Stimulated activated naive CD8-positive, alpha-beta T cell treated with anti-CD3 and anti-CD28 coated beads, Interleukin-15, Interleukin-2, amounts not matched to agents 100 ng/mL and 50 ng/mL, for 24 hours (primary cell): ENCODE results near the gene MX2.

Experiments used
- H3K27ac Mint-ChIP-seq: one replicate; pipeline ENCODE4 v1.8.0; 2021; ENCODE audit warnings: mild to moderate bottlenecking, mixed read lengths
- H3K27me3 Mint-ChIP-seq: one replicate; pipeline ENCODE4 v1.8.0; 2021; ENCODE audit warnings: mixed read lengths
- H3K36me3 Mint-ChIP-seq: one replicate; pipeline ENCODE4 v1.8.0; 2021; ENCODE audit warnings: low read depth, mixed read lengths
- H3K4me1 Mint-ChIP-seq: one replicate; pipeline ENCODE4 v1.8.0; 2021; ENCODE audit warnings: low read depth, mixed read lengths
- H3K4me3 Mint-ChIP-seq: one replicate; pipeline ENCODE4 v1.8.0; 2021; ENCODE audit warnings: mild to moderate bottlenecking, mixed read lengths
- H3K9me3 Mint-ChIP-seq: one replicate; pipeline ENCODE4 v1.8.0; 2021; ENCODE audit warnings: mixed read lengths

The MX2 gene

GRCh38 chr21:41437729-41438128, 75.9 kb downstream of the MX2 start:
- H3K4me1 Mint-ChIP-seq = peaks cover 4% of the 10 kb centered on the region
- no peak overlapping the region for H3K27ac Mint-ChIP-seq
- no peaks in the 10 kb centered on the region for H3K27me3 Mint-ChIP-seq

GRCh38 chr21:41438425-41439113, 76.7 kb downstream of the MX2 start:
- no peaks in the 10 kb centered on the region for H3K9me3 Mint-ChIP-seq
- H3K4me3 Mint-ChIP-seq = no peak overlapping the region
- no peak overlapping the region for H3K27ac Mint-ChIP-seq
- peaks cover 73% of the 10 kb centered on the region for H3K36me3 Mint-ChIP-seq
- H3K27me3 Mint-ChIP-seq = no peaks in the 10 kb centered on the region
- H3K4me1 Mint-ChIP-seq = no peaks in the 10 kb centered on the region

More at GRCh38 chr21:41437729-41438128, 75.9 kb downstream of the MX2 start:
- Mint-ChIP-seq H3K36me3 (peaks cover 74% of the 10 kb centered on the region), H3K9me3 (no peaks in the 10 kb centered on the region), H3K4me3 (no peak overlapping the region)

GRCh38 chr21:41439248-41439647, 77.4 kb downstream of the MX2 start:
- peak overlapping the region; percentile 23 for H3K27ac Mint-ChIP-seq
- peaks cover 72% of the 10 kb centered on the region for H3K36me3 Mint-ChIP-seq
- no peaks in the 10 kb centered on the region for H3K9me3 Mint-ChIP-seq
- no peaks in the 10 kb centered on the region for H3K27me3 Mint-ChIP-seq
- no peak overlapping the region for H3K4me3 Mint-ChIP-seq
- H3K4me1 Mint-ChIP-seq = no peaks in the 10 kb centered on the region

GRCh38 chr21:41441546-41441945, 79.7 kb downstream of the MX2 start:
- Mint-ChIP-seq H3K4me1 (no peaks in the 10 kb centered on the region), H3K9me3 (no peaks in the 10 kb centered on the region), H3K36me3 (peaks cover 63% of the 10 kb centered on the region), H3K27me3 (no peaks in the 10 kb centered on the region), H3K4me3 (no peak overlapping the region), H3K27ac (no peak overlapping the region)

GRCh38 chr21:41442481-41443186, 80.8 kb downstream of the MX2 start:
- Mint-ChIP-seq H3K27ac (no peak overlapping the region), H3K4me3 (no peak overlapping the region), H3K4me1 (no peaks in the 10 kb centered on the region), H3K36me3 (peaks cover 66% of the 10 kb centered on the region), H3K9me3 (no peaks in the 10 kb centered on the region), H3K27me3 (no peaks in the 10 kb centered on the region)

GRCh38 chr21:41443562-41443961, 81.7 kb downstream of the MX2 start:
- Mint-ChIP-seq H3K4me1 (no peaks in the 10 kb centered on the region), H3K9me3 (no peaks in the 10 kb centered on the region), H3K4me3 (no peak overlapping the region), H3K36me3 (peaks cover 66% of the 10 kb centered on the region), H3K27me3 (no peaks in the 10 kb centered on the region), H3K27ac (no peak overlapping the region)

- Mint-ChIP-seq H3K27ac (no peak overlapping the region), H3K27me3 (no peaks in the 10 kb centered on the region), H3K9me3 (no peaks in the 10 kb centered on the region), H3K36me3 (peaks cover 71% of the 10 kb centered on the region), H3K4me3 (no peak overlapping the region), H3K4me1 (no peaks in the 10 kb centered on the region)
Measured at GRCh38 chr21:41444703-41445464, 83.1 kb downstream of the MX2 start.

GRCh38 chr21:41445465-41445862, 83.6 kb downstream of the MX2 start:
- no peaks in the 10 kb centered on the region for H3K4me1 Mint-ChIP-seq
- H3K27ac Mint-ChIP-seq = no peak overlapping the region
- no peak overlapping the region for H3K4me3 Mint-ChIP-seq
- H3K36me3 Mint-ChIP-seq = peaks cover 73% of the 10 kb centered on the region
- H3K27me3 Mint-ChIP-seq = no peaks in the 10 kb centered on the region
- no peaks in the 10 kb centered on the region for H3K9me3 Mint-ChIP-seq

GRCh38 chr21:41446586-41446985, 84.8 kb downstream of the MX2 start:
- H3K27me3 Mint-ChIP-seq = no peaks in the 10 kb centered on the region
- H3K4me1 Mint-ChIP-seq = no peaks in the 10 kb centered on the region
- no peaks in the 10 kb centered on the region for H3K9me3 Mint-ChIP-seq
- no peak overlapping the region for H3K27ac Mint-ChIP-seq
- no peak overlapping the region for H3K4me3 Mint-ChIP-seq
- H3K36me3 Mint-ChIP-seq = peaks cover 74% of the 10 kb centered on the region

- Mint-ChIP-seq H3K27me3 (no peaks in the 10 kb centered on the region), H3K36me3 (peaks cover 73% of the 10 kb centered on the region), H3K4me1 (no peaks in the 10 kb centered on the region), H3K9me3 (no peaks in the 10 kb centered on the region), H3K27ac (no peak overlapping the region), H3K4me3 (no peak overlapping the region)
Measured at GRCh38 chr21:41447356-41447755, 85.5 kb downstream of the MX2 start.

- peaks cover 70% of the 10 kb centered on the region for H3K36me3 Mint-ChIP-seq
Measured at GRCh38 chr21:41449613-41450012, 87.8 kb downstream of the MX2 start.

GRCh38 chr21:41451753-41452676, 90.2 kb downstream of the MX2 start:
- Mint-ChIP-seq H3K4me3 (no peak overlapping the region), H3K9me3 (no peaks in the 10 kb centered on the region), H3K27ac (peak overlapping the region; percentile 3), H3K27me3 (no peaks in the 10 kb centered on the region), H3K4me1 (no peaks in the 10 kb centered on the region), H3K36me3 (peaks cover 64% of the 10 kb centered on the region)

More at GRCh38 chr21:41449613-41450012, 87.8 kb downstream of the MX2 start:
- Mint-ChIP-seq H3K9me3 (no peaks in the 10 kb centered on the region), H3K4me3 (no peak overlapping the region), H3K27me3 (no peaks in the 10 kb centered on the region), H3K27ac (no peak overlapping the region), H3K4me1 (no peaks in the 10 kb centered on the region)

GRCh38 chr21:41453198-41453597, 91.4 kb downstream of the MX2 start:
- Mint-ChIP-seq H3K27ac (no peak overlapping the region), H3K27me3 (no peaks in the 10 kb centered on the region), H3K4me3 (no peak overlapping the region), H3K36me3 (peaks cover 66% of the 10 kb centered on the region), H3K4me1 (no peaks in the 10 kb centered on the region), H3K9me3 (no peaks in the 10 kb centered on the region)

GRCh38 chr21:41453761-41454160, 91.9 kb downstream of the MX2 start:
- Mint-ChIP-seq H3K27me3 (no peaks in the 10 kb centered on the region), H3K27ac (no peak overlapping the region), H3K36me3 (peaks cover 66% of the 10 kb centered on the region), H3K4me1 (no peaks in the 10 kb centered on the region), H3K9me3 (no peaks in the 10 kb centered on the region), H3K4me3 (no peak overlapping the region)
